ENCODE results near the gene PALLD.

The PALLD gene

GRCh38 chr4:168541266-168541953 is 44.6 kb downstream of the PALLD start:
- Histone ChIP-seq H3K4me1 (ENCODE audit: insufficient read depth, low read length) (peaks cover 13% of the 10 kb centered on the region), H3K9me3 (ENCODE audit: insufficient read depth, low read depth, low read length) (no peaks in the 10 kb centered on the region), H3K36me3 (ENCODE audit: insufficient read depth, low read length) (no peaks in the 10 kb centered on the region), H3K9ac (ENCODE audit: low read depth, low read length) (no peak overlapping the region), H3K27me3 (ENCODE audit: insufficient read depth, low read length) (no peaks in the 10 kb centered on the region), H3K27ac (ENCODE audit: low read depth, low read length) (no peak overlapping the region), H3K4me3 (ENCODE audit: low read length) (no peak overlapping the region)
- WGBS, result 95% methylated on average over 6 of the region's 7 CpGs

GRCh38 chr4:168549143-168549542 is 52.3 kb downstream of the PALLD start:
- H3K36me3 ChIP-seq (ENCODE audit: insufficient read depth, low read length), result no peaks in the 10 kb centered on the region
- no peaks in the 10 kb centered on the region for H3K27me3 ChIP-seq (ENCODE audit: insufficient read depth, low read length)
- WGBS, result 96% methylated on average over 3 of the region's 4 CpGs
- no peak overlapping the region for H3K4me3 ChIP-seq (ENCODE audit: low read length)
- no peak overlapping the region for H3K27ac ChIP-seq (ENCODE audit: low read depth, low read length)
- no peaks in the 10 kb centered on the region for H3K9me3 ChIP-seq (ENCODE audit: insufficient read depth, low read depth, low read length)
- H3K4me1 ChIP-seq (ENCODE audit: insufficient read depth, low read length), result peaks cover 18% of the 10 kb centered on the region
- no peak overlapping the region for H3K9ac ChIP-seq (ENCODE audit: low read depth, low read length)

GRCh38 chr4:168550064-168550766 is 53.4 kb downstream of the PALLD start:
- WGBS, result 79% methylated on average over 5 of the region's 5 CpGs
- Histone ChIP-seq H3K9me3 (ENCODE audit: insufficient read depth, low read depth, low read length) (no peaks in the 10 kb centered on the region), H3K4me3 (ENCODE audit: low read length) (no peak overlapping the region), H3K36me3 (ENCODE audit: insufficient read depth, low read length) (no peaks in the 10 kb centered on the region), H3K4me1 (ENCODE audit: insufficient read depth, low read length) (peaks cover 18% of the 10 kb centered on the region), H3K27ac (ENCODE audit: low read depth, low read length) (no peak overlapping the region), H3K27me3 (ENCODE audit: insufficient read depth, low read length) (no peaks in the 10 kb centered on the region), H3K9ac (ENCODE audit: low read depth, low read length) (no peak overlapping the region)

- H3K27ac ChIP-seq (ENCODE audit: low read depth, low read length), result no peak overlapping the region
- H3K4me1 ChIP-seq (ENCODE audit: insufficient read depth, low read length), result peaks cover 13% of the 10 kb centered on the region
- no peaks in the 10 kb centered on the region for H3K27me3 ChIP-seq (ENCODE audit: insufficient read depth, low read length)
- no peak overlapping the region for H3K4me3 ChIP-seq (ENCODE audit: low read length)
- no peaks in the 10 kb centered on the region for H3K9me3 ChIP-seq (ENCODE audit: insufficient read depth, low read depth, low read length)
- 88% methylated on average over 1 of the region's 1 CpG for WGBS
- H3K9ac ChIP-seq (ENCODE audit: low read depth, low read length), result no peak overlapping the region
- no peaks in the 10 kb centered on the region for H3K36me3 ChIP-seq (ENCODE audit: insufficient read depth, low read length)
Observed at GRCh38 chr4:168551211-168551610, 54.4 kb downstream of the PALLD start.

- Histone ChIP-seq H3K36me3 (ENCODE audit: insufficient read depth, low read length) (no peaks in the 10 kb centered on the region), H3K27ac (ENCODE audit: low read depth, low read length) (no peak overlapping the region), H3K9ac (ENCODE audit: low read depth, low read length) (no peak overlapping the region), H3K4me1 (ENCODE audit: insufficient read depth, low read length) (peaks cover 9% of the 10 kb centered on the region), H3K27me3 (ENCODE audit: insufficient read depth, low read length) (no peaks in the 10 kb centered on the region), H3K4me3 (ENCODE audit: low read length) (no peak overlapping the region), H3K9me3 (ENCODE audit: insufficient read depth, low read depth, low read length) (no peaks in the 10 kb centered on the region)
- WGBS, result 37% methylated on average over 1 of the region's 2 CpGs
Observed at GRCh38 chr4:168551945-168552695, 55.3 kb downstream of the PALLD start.

GRCh38 chr4:168553714-168554370 is 57.0 kb downstream of the PALLD start:
- H3K9me3 ChIP-seq (ENCODE audit: insufficient read depth, low read depth, low read length), result no peaks in the 10 kb centered on the region
- H3K36me3 ChIP-seq (ENCODE audit: insufficient read depth, low read length), result no peaks in the 10 kb centered on the region
- H3K9ac ChIP-seq (ENCODE audit: low read depth, low read length), result no peak overlapping the region
- 76% methylated on average over 8 of the region's 8 CpGs for WGBS
- no peak overlapping the region for H3K4me3 ChIP-seq (ENCODE audit: low read length)
- no peaks in the 10 kb centered on the region for H3K27me3 ChIP-seq (ENCODE audit: insufficient read depth, low read length)
- H3K4me1 ChIP-seq (ENCODE audit: insufficient read depth, low read length), result peaks cover 18% of the 10 kb centered on the region
- no peak overlapping the region for H3K27ac ChIP-seq (ENCODE audit: low read depth, low read length)

GRCh38 chr4:168555437-168555836 is 58.6 kb downstream of the PALLD start:
- peaks cover 16% of the 10 kb centered on the region for H3K4me1 ChIP-seq (ENCODE audit: insufficient read depth, low read length)
- H3K27ac ChIP-seq (ENCODE audit: low read depth, low read length), result no peak overlapping the region
- no peaks in the 10 kb centered on the region for H3K9me3 ChIP-seq (ENCODE audit: insufficient read depth, low read depth, low read length)
- no peaks in the 10 kb centered on the region for H3K36me3 ChIP-seq (ENCODE audit: insufficient read depth, low read length)
- no peaks in the 10 kb centered on the region for H3K27me3 ChIP-seq (ENCODE audit: insufficient read depth, low read length)
- no peak overlapping the region for H3K9ac ChIP-seq (ENCODE audit: low read depth, low read length)
- 97% methylated on average over 5 of the region's 5 CpGs for WGBS
- no peak overlapping the region for H3K4me3 ChIP-seq (ENCODE audit: low read length)

- Histone ChIP-seq H3K27ac (ENCODE audit: low read depth, low read length) (no peak overlapping the region), H3K4me1 (ENCODE audit: insufficient read depth, low read length) (peaks cover 17% of the 10 kb centered on the region), H3K36me3 (ENCODE audit: insufficient read depth, low read length) (no peaks in the 10 kb centered on the region), H3K4me3 (ENCODE audit: low read length) (no peak overlapping the region), H3K27me3 (ENCODE audit: insufficient read depth, low read length) (no peaks in the 10 kb centered on the region), H3K9ac (ENCODE audit: low read depth, low read length) (no peak overlapping the region), H3K9me3 (ENCODE audit: insufficient read depth, low read depth, low read length) (no peaks in the 10 kb centered on the region)
- 95% methylated on average over 3 of the region's 3 CpGs for WGBS
Observed at GRCh38 chr4:168557658-168558057, 60.8 kb downstream of the PALLD start.

GRCh38 chr4:168558599-168558998 is 61.7 kb downstream of the PALLD start:
- Histone ChIP-seq H3K9me3 (ENCODE audit: insufficient read depth, low read depth, low read length) (no peaks in the 10 kb centered on the region), H3K27me3 (ENCODE audit: insufficient read depth, low read length) (no peaks in the 10 kb centered on the region), H3K9ac (ENCODE audit: low read depth, low read length) (no peak overlapping the region), H3K4me1 (ENCODE audit: insufficient read depth, low read length) (peaks cover 17% of the 10 kb centered on the region), H3K36me3 (ENCODE audit: insufficient read depth, low read length) (no peaks in the 10 kb centered on the region), H3K4me3 (ENCODE audit: low read length) (no peak overlapping the region), H3K27ac (ENCODE audit: low read depth, low read length) (no peak overlapping the region)
- 36% methylated on average over 1 of the region's 1 CpG for WGBS

GRCh38 chr4:168560184-168561180 is 63.6 kb downstream of the PALLD start:
- no peak overlapping the region for H3K27ac ChIP-seq (ENCODE audit: low read depth, low read length)
- no peak overlapping the region for H3K9ac ChIP-seq (ENCODE audit: low read depth, low read length)
- peaks cover 24% of the 10 kb centered on the region for H3K4me1 ChIP-seq (ENCODE audit: insufficient read depth, low read length)
- no peaks in the 10 kb centered on the region for H3K27me3 ChIP-seq (ENCODE audit: insufficient read depth, low read length)
- no peaks in the 10 kb centered on the region for H3K9me3 ChIP-seq (ENCODE audit: insufficient read depth, low read depth, low read length)
- H3K4me3 ChIP-seq (ENCODE audit: low read length), result no peak overlapping the region
- no peaks in the 10 kb centered on the region for H3K36me3 ChIP-seq (ENCODE audit: insufficient read depth, low read length)
- 80% methylated on average over 2 of the region's 3 CpGs for WGBS
